C4-2B (cell line): ENCODE data around the gene MICAL3.
"Not testable (repeated sequence)": the region's sequence is repeated elsewhere in the genome, so short reads cannot be mapped to it uniquely, and the experiment has no call there.

ENCODE experiments used
- CTCF ChIP-seq: fragments of 450-650 bp; conservative IDR thresholded peaks from 2 replicates; pipeline ENCODE4 v1.5.1; 2017; ENCODE audit warnings: mild to moderate bottlenecking
- ZFX ChIP-seq: fragments of 450-650 bp; IDR thresholded peaks from 2 replicates; pipeline ENCODE4 v1.6.1; 2017

GRCh38 chr22:18071307-18071967, 47.1 kb upstream of the MICAL3 start:
- TF ChIP-seq CTCF: peak; percentile 58
- TF ChIP-seq ZFX: not testable (repeated sequence)
